Stimulated activated CD4-positive, alpha-beta T cell treated with anti-CD3 and anti-CD28 coated beads, Interleukin-12 subunit alpha, Interleukin-12 subunit beta, amount 100 ng/mL, for 48 hours (primary cell): Measurements from ENCODE around the gene SH2D3C.
A peak's percentile ranks its signal among the peaks of the same experiment; 100 is the strongest.

Experiments
- DNase-seq, 3 donors: peaks; one replicate each; pipeline ENCODE4 v3.0.0-alpha.2; 2020; ENCODE audit warnings: low read depth in 2 of 3, low spot score in 1 of 3

The SH2D3C gene

DNA sequence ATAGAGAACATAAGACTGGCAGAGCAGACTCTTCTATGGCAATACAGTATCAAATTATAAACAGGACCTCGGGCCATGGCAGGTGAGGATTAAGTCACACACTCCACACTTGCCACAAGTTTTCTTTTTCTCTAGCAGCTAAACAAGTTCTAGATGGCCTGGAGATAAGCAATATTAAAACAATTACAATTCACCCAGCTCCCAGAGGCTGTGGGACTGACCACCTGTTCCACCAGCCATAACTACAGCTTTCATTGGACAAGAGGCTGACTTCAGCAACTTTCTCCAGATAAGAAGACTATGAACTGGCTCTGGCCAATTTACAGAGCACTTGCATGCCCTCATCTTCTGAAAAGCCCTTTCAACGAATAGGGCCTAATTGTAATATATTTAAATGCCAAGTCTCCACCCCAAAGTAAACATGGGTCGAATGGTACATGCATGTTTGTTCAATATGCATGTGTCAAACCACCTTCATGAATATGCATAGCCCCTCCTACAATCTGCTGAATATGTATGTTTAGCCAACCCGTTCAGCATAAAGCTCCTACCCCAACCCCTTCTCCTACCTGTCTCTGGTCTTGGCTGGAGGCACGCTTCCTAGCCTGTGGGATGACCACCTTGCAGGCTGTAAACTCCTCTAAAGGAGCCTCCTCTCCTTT is 77.7 kb downstream of the SH2D3C start:
- no peak for DNase-seq

DNA sequence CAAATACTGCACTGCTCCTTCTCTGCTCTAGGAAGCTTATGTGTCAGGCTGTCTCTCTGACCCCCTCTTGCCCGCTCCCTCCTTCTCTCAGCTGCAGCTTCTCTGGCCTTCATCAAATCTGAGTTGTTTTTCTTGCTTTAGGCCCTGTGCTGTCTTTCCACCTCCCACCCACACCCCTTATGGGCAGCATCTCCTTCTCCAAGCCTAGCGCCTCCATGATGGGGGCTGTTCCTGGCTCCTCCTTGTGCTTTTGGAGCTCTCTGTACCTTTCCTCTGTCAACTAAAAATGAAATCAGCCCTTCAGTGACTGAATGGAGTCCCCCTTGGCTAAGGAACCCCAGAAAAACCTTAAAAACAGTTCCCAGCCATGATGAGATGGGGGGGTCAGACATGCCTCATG is 78.3 kb downstream of the SH2D3C start:
- no peak for DNase-seq

DNA sequence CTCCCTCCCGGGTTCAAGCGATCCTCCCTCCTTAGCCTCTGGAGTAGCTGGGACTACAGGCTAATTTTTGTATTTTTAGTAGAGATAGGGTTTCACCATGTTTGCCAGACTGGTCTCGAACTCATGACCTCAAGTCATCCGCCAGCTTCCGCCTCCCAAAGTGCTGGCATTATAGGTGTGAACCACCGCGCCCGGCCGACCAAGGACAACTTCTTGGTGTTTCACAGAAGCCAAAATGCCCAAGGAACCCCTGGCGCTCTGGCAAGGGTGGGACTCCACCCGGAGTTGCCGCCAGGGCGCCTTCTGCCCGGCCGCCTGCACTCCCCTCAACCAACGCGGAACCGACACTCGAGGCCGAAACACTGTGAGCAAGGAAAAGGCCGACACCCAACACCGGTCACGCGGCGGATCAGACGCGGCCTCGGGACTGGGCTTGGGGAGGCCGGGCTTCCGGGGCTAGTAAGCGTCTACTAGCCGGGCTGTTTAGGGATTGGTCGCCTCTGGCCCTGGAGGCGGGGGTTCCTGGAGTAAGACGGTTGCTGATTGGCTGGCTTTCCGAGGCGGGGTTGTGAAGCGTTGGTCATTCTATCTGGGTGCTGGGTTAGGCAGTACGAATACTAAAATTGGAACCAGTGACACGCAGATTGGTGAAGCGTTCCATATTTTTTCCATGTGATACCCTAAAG is 79.3 kb downstream of the SH2D3C start:
- peak; percentile 82 to 87 (median 84) for DNase-seq

DNA sequence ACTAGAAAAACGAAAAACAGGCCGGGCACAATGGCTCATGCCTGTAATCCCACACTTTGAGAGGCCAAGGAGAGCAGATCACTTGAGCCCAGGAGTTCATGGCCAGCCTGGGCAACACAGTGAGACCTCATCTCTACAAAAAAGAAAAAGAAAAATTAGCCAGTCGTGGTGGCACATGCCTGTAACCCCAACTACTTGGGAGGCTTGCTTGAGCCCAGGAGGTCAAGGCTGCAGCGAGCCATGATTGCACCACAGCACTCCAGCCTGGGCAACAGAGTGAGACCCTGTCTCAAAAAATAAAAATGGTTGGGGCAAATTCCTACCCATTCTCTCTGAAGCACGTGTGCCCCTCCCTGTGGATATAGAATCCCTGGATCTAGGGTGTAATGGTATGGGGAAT is 80.1 kb downstream of the SH2D3C start:
- no peak for DNase-seq

DNA sequence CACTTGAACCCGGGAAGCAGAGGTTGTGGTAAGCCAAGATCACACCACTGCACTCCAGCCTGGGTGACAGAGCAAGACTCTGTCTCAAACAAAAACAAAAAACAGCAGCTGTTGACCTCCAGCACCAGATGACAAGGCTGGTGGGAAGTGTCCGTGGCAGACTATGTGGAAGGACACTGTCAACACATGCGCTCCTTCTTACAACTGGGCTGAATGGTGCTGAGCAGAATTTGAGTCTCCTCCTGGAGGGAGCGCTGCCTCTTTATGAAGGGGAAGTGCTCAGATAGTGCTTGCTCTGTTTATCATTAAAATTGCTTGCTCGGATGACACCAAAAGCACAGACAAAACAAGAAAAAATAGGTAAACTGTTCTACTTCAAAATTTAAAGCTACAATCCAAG is 80.9 kb downstream of the SH2D3C start:
- DNase-seq = no peak

DNA sequence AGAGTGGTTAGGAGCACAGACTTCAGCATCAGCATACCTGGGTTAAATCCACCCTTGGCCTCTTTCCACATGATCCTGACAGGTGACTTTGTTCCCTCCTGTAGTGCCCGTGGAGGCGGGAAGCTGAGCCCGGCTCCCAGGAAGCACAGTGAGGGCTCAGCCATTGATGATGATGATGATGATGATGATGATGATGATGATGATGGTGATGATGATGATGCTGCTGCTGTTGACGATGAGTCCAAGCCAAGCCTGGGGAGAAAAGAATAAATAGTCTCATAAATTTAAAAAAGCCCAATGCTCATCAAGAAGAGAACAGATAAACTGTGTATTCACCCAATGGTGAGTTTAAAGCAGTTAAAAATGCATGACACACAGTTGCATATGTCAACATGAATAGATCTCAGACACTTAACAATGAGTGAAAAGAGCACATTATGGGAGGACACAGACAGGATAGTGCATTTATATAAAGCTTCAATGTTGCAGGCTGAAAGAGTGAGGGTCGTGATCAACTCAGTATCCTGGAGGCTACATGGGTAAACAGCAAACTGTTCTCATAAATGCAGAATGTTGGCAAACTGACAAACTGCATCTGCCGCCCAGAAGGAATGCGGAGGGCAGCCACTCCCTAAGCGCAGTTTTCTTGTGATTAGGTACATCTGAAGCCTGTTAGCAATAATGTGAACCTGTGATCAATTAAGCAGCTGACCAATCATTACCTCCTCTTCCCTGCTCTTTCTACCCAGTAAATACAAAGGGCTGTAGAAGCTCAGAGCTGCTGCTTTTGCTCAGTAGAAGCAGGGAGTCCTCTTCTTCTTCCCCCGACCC is 83.4 kb downstream of the SH2D3C start:
- DNase-seq = no peak

DNA sequence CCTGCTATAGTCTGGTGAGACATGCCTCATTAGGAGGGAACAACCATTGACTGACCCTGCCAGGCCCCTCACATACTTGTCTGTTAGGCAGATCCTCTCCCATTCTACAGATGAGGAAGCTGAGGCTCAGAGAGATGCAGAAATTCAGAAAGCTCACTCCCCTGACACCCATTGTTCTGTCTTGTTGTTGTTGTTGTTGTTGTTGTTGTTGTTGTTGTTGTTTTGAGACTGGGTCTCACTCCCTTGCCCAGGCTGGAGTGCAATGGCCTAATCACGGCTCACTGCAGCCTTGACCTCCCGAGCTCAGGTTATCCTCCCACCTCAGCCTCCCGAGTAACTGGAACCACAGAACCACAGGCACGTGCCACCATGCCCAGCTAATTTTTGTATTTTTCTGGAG is 84.8 kb downstream of the SH2D3C start:
- no peak for DNase-seq

DNA sequence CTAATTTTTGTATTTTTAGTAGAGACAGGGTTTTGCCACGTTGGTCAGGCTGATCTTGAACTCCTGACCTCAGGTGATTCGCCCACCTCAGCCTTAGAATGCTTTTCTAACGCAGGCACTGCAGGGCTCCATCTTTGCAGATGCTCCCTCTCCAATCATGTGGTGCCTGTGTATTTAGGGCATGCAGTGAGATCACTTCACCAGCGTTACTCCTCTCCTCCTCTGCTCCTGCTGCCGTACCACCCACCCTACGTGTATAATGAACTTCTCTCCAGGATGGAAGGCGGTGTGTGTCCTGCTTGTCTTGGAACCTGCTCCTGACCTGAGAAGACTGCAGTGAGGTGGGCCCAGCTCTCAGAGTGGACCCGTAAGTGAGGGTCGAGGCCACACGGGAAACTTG is 85.3 kb downstream of the SH2D3C start:
- no peak for DNase-seq

DNA sequence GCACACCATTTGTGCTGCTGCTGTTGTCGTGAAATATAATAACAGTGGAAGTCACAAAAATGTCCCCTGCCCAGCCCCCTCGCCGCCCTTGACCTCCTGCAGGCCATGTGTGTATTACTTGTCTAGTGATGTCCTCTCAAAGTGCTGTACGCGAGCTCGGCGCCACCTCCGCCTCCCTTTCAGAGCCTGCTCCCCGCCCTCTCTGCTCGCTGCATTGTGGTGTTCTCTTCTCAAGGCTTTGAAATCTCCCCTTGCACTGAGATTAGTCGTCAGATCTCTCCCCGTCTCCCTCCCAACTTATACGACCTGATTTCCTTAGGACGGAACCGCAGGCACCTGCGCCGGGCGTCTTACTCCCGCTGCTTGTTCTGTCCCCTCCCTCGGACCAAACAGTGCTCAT is 86.4 kb downstream of the SH2D3C start:
- no peak for DNase-seq

DNA sequence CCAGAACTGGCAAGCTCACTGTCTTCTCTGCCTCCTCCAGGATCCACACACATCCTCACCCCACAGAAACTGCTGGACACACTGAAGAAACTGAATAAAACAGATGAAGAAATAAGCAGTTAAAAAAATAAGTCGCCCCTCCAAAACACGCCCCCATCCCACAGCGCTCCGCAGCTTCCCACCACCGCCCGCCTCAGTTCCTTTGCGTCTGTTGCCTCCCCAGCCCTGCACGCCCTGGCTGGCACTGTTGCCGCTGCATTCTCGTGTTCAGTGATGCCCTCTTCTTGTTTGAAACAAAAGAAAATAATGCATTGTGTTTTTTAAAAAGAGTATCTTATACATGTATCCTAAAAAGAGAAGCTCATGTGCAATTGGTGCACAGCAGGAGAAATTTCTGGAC is 87.7 kb downstream of the SH2D3C start:
- DNase-seq = no peak

DNA sequence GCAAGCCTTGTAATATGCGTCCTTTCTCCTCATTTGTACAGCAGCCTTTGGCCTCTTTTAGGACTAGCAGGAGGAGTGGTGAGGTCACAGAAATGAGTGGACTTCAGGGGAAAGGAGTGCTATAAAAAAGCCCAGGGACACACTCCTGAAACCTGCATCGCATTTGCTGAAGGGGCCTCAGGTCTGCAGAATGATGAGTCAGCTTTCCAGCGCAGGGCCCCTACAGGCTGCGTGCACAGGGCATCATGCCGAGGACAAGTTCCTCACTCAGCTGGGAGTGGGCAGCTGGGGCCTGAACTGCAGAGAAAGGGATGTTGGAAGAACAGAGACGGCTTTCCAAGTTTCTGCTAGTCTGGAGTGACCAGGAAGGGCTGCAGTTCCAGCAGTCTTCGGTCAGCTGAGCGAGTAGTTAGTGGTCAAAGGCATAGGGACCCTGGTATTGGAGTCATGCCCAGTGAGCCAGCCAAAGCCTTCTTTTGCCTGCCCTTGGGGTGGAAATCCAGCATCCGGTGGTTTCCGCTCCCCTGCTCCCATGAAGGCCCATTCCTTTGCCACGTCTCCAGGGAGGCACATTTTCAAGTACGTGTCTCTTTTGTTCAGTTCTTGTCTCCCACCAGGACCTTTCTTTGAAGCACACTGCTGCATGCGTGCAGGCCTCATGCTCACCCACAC is 89.0 kb downstream of the SH2D3C start:
- no peak for DNase-seq
